IPS-20b (cell line): ENCODE data around the gene ASAH2.

ENCODE experiments used
- H3K27ac ChIP-seq: one replicate; pipeline ENCODE4 v1.5.1; 2013; ENCODE audit warnings: low read length
- H3K27me3 ChIP-seq: 2 replicates; pipeline ENCODE4 v1.6.1; 2013; ENCODE audit warnings: mild to moderate bottlenecking, low read length, inconsistent platforms; ENCODE audit not compliant: insufficient read depth
- H3K36me3 ChIP-seq: 2 replicates; pipeline ENCODE4 v1.6.1; 2013; ENCODE audit warnings: low read depth, mild to moderate bottlenecking, inconsistent platforms, low read length, moderate library complexity; ENCODE audit not compliant: insufficient read depth
- H3K4me1 ChIP-seq: 2 replicates; pipeline ENCODE4 v1.6.1; 2013; ENCODE audit warnings: mild to moderate bottlenecking, control low read depth, inconsistent platforms, low read length, moderate library complexity; ENCODE audit not compliant: insufficient read depth
- H3K4me3 ChIP-seq: 2 replicates; pipeline ENCODE4 v1.5.1; 2013; ENCODE audit warnings: mild to moderate bottlenecking, low read length, inconsistent platforms
- H3K9ac ChIP-seq: 2 replicates; pipeline ENCODE4 v1.6.1; 2013; ENCODE audit warnings: low read depth, mild to moderate bottlenecking, inconsistent platforms, low read length, moderate library complexity
- H3K9me3 ChIP-seq: 2 replicates; pipeline ENCODE4 v1.6.1; 2013; ENCODE audit warnings: mild to moderate bottlenecking, low read depth, low read length, inconsistent platforms; ENCODE audit not compliant: insufficient read depth

Gene ASAH2

GRCh38 chr10:50251394-50251793 is at the start of gene ASAH2:
TSS of gene ASAH2 (minus strand) at chr10:50251516. CDS start at chr10:50248610, 2,906 bp downstream.
- Histone ChIP-seq H3K4me1 (no peaks in the 10 kb centered on the region), H3K4me3 (no peak within 1 kb of the TSS), H3K27ac (no peak within 1 kb of the TSS), H3K9me3 (no peaks in the 10 kb centered on the region), H3K27me3 (no peaks in the 10 kb centered on the region), H3K36me3 (no peaks in the 10 kb centered on the region), H3K9ac (no peak within 1 kb of the TSS)

- Histone ChIP-seq H3K4me1 (no peaks in the 10 kb centered on the region), H3K9me3 (no peaks in the 10 kb centered on the region), H3K9ac (no peak overlapping the region), H3K4me3 (no peak overlapping the region), H3K27ac (no peak overlapping the region), H3K36me3 (no peaks in the 10 kb centered on the region), H3K27me3 (no peaks in the 10 kb centered on the region)
These were observed 48.8 kb upstream of the ASAH2 start for GRCh38 chr10:50299948-50300669.

DNA sequence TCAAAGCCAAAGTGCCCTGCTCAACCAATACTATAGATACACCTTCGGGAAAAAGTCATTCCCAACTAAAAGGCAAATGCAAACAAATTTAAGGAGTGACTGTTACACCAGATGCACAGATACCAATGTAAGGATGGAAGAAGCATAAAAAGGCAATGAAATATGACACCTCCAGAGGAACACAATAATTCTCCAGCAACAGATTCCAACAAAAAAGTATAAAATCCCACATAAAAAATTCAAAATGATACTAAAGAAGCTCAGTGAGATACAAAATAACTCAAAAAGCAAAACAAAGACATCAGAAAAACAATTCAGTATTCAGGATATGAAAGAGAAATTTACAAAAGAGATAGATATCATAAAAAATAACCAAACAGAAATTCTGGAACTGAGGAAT is 44.1 kb upstream of the ASAH2 start:
- no peak overlapping the region for H3K27ac ChIP-seq
- H3K4me3 ChIP-seq = no peak overlapping the region
- H3K9ac ChIP-seq = no peak overlapping the region
- H3K9me3 ChIP-seq = no peaks in the 10 kb centered on the region
- H3K4me1 ChIP-seq = no peaks in the 10 kb centered on the region
- H3K27me3 ChIP-seq = no peaks in the 10 kb centered on the region
- H3K36me3 ChIP-seq = no peaks in the 10 kb centered on the region

- Histone ChIP-seq H3K36me3 (no peaks in the 10 kb centered on the region), H3K4me1 (no peaks in the 10 kb centered on the region), H3K27me3 (no peaks in the 10 kb centered on the region), H3K9me3 (no peaks in the 10 kb centered on the region), H3K9ac (no peak overlapping the region), H3K27ac (no peak overlapping the region), H3K4me3 (no peak overlapping the region)
These were observed 43.3 kb upstream of the ASAH2 start for GRCh38 chr10:50294582-50294981.

- Histone ChIP-seq H3K9ac (no peak overlapping the region), H3K9me3 (no peaks in the 10 kb centered on the region), H3K36me3 (no peaks in the 10 kb centered on the region), H3K4me1 (no peaks in the 10 kb centered on the region), H3K27me3 (no peaks in the 10 kb centered on the region), H3K27ac (no peak overlapping the region), H3K4me3 (no peak overlapping the region)
These were observed 42.4 kb upstream of the ASAH2 start for GRCh38 chr10:50293513-50294313.

- no peaks in the 10 kb centered on the region for H3K4me1 ChIP-seq
- no peaks in the 10 kb centered on the region for H3K9me3 ChIP-seq
- H3K4me3 ChIP-seq = no peak overlapping the region
- no peak overlapping the region for H3K9ac ChIP-seq
- no peak overlapping the region for H3K27ac ChIP-seq
- H3K36me3 ChIP-seq = no peaks in the 10 kb centered on the region
- no peaks in the 10 kb centered on the region for H3K27me3 ChIP-seq
These were observed 40.0 kb upstream of the ASAH2 start for GRCh38 chr10:50291261-50291850.

DNA sequence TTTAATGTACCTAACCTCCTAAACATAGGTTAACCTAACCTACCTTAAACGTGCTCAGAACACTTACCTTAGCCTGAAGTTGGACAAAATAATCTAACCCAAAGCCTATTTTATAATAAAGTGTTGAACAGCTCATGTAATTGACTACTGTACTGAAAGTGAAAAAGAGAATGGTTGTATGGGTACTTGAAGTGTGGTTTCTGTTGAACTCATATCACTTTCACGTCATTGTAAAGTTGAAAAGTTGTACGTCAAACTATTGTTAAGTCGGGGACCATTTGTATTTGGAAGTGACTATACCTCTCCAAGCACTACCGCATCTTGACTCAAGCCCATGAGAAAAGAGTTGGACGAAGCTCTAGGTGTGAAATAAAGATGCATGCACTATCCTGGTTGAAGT is 37.9 kb upstream of the ASAH2 start:
- Histone ChIP-seq H3K36me3 (no peaks in the 10 kb centered on the region), H3K9me3 (no peaks in the 10 kb centered on the region), H3K27me3 (no peaks in the 10 kb centered on the region), H3K27ac (no peak overlapping the region), H3K9ac (no peak overlapping the region), H3K4me1 (no peaks in the 10 kb centered on the region), H3K4me3 (no peak overlapping the region)

DNA sequence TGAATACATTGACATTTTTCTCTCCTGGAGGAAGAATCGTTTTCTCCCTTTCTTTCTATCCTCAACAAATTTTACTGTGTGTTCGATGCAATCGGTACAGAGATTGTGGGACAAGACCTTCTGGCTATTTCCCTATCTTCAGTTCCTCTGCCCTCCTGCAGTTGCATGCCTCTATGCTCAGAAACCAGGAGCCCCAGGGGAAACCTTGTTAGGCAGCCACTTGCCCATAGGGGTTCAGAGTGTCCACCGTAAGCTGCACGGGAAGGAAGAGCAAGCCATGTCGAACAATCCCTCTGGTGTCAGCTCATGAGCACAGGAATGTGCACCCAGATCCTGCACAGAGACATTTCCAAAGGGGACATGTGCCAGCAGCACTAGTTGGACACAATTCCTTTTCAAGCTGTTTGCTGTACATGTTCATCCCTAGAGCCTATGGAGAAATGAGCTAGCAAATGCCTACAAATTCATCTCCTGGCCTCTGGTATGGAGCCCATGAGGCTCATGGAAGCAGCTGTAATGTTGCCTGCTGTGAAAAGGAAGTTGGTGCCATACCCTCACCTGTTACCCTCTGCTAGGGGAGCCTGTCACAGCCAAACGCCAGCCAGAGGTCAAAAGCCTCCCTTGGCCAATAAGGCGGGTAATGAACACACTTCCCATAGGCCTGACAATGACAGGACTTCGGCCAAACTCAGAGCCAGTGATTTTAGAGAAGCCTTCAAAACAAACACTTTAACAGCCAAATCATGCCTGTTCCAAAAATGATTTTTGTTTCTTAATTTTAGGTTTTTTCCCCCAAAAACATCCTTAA is 35.9 kb upstream of the ASAH2 start:
- Histone ChIP-seq H3K9ac (no peak overlapping the region), H3K4me1 (no peaks in the 10 kb centered on the region), H3K36me3 (no peaks in the 10 kb centered on the region), H3K27me3 (no peaks in the 10 kb centered on the region), H3K4me3 (no peak overlapping the region), H3K9me3 (no peaks in the 10 kb centered on the region), H3K27ac (no peak overlapping the region)

- Histone ChIP-seq H3K4me3 (no peak overlapping the region), H3K9me3 (no peaks in the 10 kb centered on the region), H3K27me3 (no peaks in the 10 kb centered on the region), H3K9ac (no peak overlapping the region), H3K27ac (no peak overlapping the region), H3K36me3 (no peaks in the 10 kb centered on the region), H3K4me1 (no peaks in the 10 kb centered on the region)
These were observed 35.2 kb upstream of the ASAH2 start for GRCh38 chr10:50286517-50286916.

DNA sequence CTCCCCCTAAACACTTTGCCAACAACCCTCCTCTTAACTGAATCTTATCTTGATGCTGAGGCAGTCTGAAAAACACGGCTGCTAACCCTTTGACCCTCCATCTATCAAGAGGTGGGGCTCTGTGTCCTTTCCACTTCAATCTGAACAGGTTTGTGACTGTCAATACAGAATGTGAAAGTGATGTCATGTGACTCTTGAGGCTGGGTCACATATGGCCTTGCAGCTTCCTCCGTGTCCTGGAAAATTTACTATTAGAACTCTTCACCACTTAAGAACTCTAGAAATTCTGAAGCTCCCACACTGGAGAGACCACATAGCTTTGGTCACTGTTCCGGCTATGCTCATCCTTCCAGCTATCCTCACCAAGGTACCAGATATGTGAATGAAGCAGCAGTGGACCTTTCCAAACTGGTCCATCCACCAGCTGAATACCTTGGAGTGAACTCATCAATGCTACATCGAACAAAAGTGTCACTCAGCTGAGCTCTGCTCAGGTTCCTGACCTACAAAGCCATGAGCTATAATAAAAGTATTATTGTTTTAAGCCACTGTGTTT is 30.7 kb upstream of the ASAH2 start:
- Histone ChIP-seq H3K4me1 (no peaks in the 10 kb centered on the region; the same call in 1 of the 2 replicates), H3K27me3 (no peaks in the 10 kb centered on the region), H3K36me3 (no peaks in the 10 kb centered on the region), H3K9me3 (no peaks in the 10 kb centered on the region), H3K27ac (no peak overlapping the region), H3K4me3 (no peak overlapping the region), H3K9ac (no peak overlapping the region)
